GM19328 (cell line): ENCODE data around the gene SHC2.
"Not testable (repeated sequence)": the region's sequence is repeated elsewhere in the genome, so short reads cannot be mapped to it uniquely, and the experiment has no call there.

Experiments used
- ATAC-seq: cut with Tn5 transposase; IDR thresholded peaks from one replicate; pipeline ENCODE4 v1.9.1; 2021; ENCODE audit warnings: mild to moderate bottlenecking, moderate library complexity; ENCODE audit not compliant: unreplicated experiment

The SHC2 gene

DNA sequence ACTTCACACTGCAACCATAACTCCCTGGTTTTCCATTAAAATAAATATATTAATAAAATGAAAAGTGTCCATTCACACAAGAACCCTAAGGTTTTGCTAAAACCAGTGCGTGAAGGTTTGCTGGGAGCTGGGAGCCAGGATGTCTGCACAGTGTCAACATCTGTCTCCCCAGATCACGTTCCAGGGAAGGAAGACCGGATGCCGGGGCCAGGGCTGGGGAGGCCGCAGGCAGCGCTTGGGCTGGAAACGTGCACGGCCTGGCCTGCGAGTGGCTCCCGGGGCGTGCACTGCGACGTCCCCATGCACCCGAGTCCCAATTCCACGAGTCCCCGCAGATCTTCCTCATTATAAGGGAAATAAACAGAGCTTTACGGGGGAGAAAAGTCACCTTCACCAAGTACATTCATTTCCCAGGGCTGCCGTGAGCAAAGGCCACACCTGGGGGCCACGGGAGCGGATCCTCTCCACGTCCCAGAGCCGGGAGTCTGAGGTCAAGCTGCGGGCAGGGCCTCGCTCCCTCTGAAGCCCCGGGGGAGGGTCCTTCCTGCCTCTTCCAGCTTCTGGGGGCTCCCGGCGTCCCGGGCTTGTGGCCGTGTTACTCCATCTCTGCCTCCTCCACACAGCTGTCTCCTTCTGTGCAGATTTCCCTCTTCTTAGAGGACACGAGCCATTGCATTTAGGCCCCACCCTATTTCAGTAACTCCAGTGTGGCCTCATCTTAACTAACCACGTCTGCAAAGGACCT lies 12.8 kb downstream of the SHC2 start:
- no peak for ATAC-seq

DNA sequence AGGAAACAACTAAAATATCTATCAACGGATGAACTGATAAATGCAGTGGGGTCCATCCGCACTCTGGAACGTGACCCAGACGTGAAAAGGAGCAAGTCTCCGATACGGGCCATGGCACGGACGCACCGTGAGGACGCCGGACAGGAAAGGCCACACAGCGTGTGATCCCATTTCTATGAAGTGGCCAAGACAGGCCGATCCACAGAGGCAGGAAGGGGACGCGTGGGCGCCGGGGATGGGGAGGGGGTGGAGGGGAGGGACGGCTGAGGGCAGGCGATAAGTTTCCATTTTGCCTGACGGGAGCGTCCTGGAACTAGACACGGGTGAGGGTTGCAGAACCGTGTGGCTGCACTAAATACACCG lies 13.8 kb downstream of the SHC2 start:
- ATAC-seq = no peak

DNA sequence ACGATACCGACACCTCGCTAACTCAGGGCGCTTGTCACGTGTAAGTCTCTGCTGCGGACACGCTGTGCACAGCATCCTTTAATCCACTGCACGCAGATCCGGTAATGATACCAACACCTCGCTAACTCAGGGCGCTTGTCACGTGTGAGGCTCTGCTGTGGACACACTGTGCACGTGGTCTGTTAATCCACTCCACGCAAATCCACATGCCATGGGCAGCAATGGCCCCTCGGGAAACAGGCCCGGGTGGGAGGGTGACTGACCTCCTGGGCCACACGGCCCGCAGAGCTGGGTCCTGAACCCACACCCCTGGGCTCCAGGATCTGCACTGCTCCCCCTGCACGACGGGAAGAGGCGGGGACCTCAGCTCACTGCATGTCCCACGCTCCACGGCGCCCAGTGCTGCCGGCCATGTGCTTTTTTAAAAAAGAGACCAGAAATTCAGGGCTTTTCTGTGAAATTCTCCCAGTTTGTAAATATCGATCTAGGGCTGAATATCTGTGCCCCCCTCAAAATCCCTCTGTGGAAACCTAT lies 16.1 kb downstream of the SHC2 start:
- ATAC-seq = no peak

DNA sequence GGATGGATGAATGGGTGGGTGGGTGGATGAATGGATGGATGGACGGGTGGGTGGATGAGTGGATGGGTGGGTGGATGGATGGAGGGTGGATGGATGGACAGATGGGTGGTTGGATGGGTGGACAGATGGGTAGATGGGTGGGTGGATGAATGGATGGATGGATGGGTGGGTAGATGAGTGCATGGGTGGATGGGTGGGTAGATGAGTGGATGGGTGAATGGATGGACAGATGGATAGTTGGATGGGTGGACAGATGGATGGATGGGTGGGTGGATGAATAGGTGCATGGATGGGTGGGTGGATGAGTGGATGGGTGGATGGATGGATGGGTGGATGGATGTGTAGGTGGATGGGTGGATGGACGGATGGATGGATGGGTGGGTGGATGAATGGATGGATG lies 17.8 kb downstream of the SHC2 start:
- ATAC-seq = no peak

DNA sequence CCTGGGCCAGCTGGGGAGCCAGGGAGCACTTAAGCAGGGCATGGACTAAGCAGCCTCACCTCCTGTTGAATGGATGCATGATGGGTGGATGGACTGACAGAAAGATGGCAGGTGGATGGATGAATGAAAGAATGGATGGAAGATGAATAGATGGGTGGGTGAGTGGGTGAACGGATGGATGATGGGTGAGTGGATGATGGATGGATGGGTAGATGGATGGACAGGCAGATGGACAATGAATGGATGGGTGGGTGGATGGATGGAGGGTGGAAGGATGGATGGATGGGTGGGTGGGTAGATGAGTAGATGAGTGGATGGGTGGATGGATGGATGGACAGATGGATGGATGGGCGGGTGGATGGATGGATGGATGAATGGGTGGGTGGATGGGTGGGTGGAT lies 18.7 kb downstream of the SHC2 start:
- ATAC-seq = no peak

DNA sequence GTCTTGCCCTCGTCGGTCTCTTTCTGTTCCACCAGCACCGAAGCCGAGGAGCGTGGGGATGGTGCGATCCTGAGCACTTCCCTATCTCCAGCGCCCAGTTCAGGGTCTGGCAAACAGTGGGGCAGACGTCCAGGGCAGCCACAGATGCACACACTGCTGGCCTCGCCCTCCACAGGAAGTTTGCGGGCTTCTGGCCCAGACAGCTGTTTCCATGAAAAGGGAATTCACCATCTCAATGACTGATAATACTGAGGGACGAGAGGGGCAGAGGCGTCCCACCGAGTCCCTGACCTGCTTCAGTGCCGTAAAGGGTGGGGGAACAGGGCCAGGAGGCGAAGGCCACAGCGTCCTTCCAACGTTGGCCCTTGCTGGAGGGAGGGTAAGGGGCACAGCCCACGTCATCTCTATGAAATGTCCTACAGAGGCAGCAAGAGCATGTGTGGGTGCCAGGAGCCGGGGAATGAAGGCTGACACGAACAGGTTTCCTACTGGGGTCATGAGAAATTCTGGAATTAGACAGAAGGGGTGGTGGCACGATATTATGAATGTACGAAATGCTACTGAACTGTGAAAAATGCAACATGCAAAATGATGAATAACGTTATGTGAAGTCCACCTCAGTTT lies 19.5 kb downstream of the SHC2 start:
- no peak for ATAC-seq

DNA sequence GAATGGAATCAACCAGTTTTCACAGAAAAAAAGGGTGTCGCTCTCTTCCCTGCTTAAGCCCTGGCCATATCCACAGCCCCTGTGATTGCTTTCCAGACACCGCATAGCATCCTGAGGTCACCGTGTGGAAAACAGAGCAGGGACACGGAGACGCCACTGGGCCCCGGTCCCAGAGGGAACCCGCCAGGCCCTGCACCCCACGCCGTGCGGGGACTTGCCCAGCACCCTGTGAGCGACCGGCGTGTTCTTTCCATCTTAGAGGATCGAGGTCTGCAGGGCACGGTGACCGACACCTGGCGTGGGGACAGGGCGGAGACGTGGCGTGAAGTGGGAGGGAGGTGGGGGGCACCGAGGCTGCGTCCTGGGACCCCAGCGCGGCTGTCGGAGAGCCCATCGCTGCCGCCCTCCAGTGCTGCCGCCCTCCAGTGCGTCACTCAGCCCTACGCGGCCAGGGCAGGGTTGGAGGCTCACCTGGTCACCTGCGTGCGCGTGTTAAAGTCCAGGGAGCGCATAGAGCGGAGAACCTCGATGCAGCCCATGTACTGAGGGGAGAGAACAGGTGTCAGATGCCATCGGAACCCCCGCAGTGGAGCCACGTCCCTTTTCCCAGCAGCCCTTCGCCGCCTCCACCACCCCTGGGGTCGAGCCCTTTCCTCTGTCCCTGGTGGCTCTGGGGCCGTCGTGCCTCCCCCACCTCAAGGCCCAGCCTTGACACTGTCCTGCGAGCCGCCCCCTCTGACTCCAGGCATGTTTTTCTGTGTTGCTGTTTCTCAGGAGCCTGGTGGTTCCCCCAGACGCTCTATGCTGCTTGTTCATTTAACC lies 20.2 kb downstream of the SHC2 start:
- no peak for ATAC-seq

DNA sequence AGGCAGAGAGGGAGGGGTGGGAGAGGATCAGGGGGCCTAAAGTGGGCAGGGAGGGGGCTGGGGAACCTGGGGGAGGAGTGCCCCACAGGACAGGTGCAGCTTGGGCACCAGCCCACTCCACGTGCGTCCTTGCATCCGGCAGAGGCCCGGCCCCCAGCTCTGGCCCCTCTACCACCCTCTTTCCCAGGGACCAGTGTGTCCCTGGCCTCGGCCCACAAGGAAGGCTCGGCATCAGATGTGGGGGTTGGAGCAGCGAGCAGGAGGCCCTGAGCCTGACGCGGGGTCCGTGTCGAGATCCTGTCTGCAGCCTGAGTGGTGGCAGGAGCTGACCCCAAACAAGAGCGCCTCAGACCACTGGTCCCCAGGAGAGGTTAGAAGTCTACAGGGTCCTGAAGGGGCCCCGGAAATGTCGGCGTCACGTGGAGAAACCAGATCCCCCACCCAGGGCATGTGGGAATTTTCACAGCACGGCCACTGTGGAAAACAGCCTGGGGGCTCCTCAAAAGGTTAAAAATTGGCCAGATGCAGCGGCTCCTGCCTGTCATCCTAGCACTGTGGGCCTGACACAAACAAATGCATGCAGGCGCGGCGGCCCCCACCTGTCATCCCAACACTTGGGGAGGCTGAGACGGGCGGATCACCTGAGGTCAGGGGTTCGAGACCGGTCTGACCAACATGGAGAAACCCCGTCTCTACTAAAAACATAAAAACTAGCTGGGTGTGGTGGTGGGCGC lies 21.5 kb downstream of the SHC2 start:
- no peak for ATAC-seq

DNA sequence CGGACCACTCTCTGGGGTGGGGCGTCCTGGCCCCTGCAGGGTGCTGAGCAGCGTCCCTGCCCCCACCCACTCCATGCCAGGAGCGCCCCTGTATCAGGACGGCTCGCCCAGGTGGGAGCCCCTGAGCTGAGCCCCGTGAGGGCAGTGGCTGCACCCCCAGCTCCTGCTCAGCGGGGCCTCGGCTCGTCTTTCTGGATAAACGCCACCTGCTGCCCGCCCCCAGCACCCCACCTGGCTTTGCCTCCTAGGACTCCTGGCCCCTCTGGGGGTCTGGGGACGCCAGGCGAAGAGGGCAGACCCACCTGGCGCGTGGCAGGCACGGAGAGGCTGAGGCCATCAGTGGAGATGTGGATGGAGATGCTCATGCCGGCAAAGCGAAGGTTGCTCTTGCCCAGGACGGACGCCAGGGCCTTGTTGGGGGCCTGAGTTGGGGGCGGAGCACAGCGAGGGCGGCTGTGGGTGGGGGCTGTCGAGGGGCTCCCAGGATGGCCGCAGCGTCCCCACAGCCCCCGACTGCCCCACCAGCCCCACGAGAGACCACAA lies 22.3 kb downstream of the SHC2 start:
- no peak for ATAC-seq

DNA sequence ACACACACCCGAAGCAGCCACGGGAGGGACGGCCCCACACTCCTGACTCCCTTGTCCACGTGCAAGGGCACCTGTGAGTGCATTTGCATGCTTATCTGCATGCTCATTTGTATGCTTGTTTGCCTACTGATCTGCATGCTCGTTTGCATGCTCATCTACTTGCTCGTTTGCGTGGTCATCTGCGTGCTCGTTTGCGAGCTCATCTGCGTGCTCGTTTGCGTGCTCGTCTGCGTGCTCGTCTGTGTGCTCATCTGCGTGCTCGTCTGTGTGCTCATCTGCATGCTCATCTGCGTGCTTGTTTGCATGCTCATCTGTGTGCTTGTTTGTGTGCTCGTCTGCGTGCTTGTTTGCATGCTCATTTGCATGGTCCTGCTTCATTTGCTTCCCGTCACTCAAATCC lies 23.8 kb downstream of the SHC2 start:
- no peak for ATAC-seq

DNA sequence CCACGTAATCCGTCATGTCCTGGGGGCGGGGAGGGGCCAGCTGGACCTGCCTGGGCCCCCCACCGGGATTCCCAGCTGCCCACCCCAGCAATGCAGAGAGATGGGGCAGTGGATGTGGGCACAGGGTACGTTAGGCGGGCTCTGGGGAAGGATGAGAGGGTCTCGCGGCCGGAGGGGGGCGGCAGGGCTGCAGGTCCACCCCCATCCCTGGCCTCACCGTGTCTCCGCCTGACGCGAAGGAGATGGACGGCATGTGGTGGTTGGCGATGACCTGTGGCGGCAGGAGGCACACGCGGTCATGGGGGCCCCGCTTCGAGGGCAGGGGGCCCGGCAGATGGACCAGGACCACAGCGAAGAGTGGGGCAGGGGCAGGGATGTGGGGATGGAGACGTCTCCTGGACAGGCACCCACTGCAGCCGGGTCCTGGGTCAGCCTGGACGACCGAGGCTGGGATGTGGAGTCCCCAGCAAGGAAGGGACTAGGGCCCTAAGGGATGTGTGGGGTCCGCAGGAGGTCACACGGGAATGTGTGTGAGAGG lies 24.4 kb downstream of the SHC2 start:
- ATAC-seq = no peak

DNA sequence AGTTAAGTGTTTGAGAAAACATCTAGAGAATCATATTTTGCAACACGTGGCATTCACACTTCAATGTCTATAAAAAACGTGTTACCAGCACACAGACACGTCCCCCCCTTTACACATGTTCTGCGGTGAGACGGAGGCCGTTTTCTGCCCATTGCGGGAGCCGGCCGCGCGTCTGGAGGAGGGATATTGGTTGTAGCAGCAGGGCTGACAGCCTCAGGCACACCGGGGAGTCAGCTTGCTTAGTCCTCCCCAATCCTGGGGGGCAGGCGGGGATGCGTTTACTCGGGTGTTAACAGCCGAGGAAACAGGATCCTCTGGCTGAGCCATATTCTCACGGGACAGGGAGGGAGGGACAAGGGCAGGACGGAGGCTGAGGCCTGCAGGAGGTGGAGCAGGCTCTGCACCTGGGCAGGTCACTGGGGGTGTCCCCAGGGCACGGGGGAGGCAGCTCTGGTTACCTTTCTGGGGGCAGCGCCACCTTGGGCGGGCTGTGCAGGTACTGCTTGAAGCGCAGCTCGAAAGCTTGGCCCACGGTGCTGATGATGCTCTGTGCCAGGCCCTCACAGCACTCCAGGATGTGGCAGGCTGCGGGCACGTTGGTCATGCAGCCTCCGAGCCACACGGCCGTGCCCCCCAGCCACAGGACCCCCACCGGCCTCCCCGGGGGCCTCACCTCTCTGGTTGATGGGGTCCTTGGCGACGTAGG lies 25.0 kb downstream of the SHC2 start:
- no peak for ATAC-seq

DNA sequence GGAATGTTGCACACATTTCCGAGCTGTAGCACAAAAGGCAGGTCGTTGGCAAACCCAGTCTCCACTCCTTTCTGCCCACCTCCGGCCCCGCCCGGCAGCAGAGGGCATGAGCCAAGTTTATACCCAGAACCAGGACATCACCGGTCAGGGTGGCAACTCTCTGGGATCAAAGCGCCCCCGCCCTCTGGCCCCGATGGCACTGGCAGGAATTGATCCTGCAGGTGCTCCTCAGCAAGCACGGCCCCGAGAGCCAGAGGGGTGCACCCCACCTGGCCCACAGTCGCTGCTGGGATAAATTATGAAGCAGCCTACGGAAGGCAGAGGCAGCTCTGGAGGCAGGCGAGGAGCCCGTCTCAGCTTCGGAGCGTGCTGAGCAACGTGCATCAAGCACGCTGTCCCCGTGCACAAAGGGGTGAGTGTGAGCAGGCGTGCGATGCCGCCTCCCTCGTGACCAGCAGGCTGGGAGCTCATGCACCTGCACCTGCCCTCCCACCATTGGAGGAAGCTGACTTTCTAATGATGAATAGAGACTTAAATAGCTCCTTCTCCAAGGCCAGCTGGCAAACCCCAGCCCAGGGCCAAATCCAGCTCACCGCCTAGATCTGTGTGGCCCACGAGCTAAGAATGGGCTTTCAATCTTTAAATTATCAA lies 25.7 kb downstream of the SHC2 start:
- ATAC-seq = no peak

DNA sequence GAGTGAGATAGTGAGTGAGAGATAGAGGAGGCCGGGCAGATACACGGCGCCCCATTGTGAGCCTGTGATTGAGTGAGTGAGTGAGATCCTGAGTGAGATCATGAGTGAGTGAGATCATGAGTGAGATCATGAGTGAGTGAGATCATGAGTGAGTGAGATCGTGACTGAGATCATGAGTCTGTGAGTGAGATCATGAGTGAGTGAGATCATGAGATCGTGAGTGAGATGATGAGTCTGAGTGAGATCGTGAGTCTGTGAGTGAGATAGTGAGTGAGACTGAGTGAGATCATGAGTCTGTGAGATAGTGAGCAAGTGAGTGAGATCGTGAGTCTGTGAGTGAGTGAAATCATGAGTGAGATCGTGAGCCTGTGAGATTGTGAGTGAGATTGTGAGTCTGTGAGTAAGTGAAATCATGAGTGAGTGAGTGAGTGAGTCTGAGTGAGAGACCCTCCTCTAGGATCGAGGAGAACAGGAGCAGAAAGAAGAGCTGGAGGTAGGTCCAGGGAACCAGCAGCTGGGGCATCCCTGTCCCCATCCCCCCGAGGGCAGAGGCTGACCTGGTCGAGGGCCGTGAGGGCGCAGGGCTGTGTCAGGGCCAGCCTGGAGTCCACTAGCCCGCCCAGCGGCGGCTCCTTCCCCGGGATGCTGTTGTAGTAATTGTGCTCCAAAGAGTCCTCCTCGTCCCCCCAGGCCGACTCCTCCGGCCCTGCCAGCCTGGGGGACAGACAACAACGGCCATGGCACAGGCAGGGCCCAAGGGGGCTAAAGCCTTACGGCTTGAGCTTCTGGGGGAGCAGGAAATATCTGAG lies 26.5 kb downstream of the SHC2 start:
- ATAC-seq = no peak

DNA sequence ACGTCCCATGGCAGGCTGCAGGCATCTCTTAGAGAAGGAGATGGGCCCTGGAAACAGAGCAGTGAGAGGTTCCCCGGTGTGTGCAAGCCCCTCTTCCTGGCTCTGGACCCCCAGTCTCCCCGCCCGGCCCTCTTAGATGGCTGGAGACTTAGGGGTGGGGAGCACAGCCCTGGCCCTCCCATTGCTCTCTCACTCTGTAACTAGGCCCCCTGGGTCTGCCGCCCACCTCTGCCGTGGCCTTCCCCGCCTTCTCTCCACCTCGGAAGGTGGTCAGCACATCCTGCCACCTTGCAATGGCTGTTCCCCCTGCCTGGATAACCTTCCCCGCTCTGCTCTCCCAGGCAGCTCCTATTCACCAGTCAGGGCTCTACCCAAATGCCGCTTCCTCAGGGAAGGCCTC lies 30.1 kb downstream of the SHC2 start:
- no peak for ATAC-seq

DNA sequence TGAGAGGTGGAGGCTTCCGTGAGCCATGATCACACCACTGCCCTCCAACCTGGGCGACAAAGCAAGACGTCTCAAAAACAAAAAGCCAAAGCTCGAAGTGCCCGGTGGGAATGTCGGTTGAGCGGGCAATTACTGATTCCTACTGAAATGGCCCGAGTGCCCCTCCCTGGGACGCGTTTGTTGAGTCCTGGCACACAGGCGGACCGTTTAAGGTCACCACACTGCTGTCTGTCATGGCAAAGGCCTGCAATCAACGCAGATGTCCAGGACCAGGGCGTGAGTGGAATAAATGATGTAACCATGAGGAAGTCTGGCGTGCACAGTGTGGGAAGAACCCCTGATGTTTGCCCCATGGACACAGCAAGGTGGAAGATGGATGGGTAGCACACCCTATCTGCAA lies 32.7 kb downstream of the SHC2 start:
- ATAC-seq = no peak

DNA sequence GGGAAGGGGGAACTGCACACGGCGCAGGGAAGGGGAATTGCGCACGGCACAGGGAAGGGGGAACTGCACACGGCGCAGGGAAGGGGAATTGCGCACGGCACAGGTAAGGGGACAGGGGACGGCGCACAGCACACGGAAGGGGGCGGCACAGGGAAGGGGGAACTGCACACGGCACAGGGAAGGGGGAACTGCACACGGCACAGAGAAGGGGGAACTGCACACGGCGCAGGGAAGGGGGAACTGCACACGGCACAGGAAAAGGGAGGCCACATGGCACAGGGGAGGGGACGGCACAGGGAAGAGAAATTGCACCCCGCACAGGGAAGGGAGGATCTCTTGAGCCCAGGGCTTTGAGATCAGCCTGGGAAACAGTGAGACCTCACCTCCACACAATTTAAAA lies 33.2 kb downstream of the SHC2 start:
- ATAC-seq = not testable (repeated sequence)

DNA sequence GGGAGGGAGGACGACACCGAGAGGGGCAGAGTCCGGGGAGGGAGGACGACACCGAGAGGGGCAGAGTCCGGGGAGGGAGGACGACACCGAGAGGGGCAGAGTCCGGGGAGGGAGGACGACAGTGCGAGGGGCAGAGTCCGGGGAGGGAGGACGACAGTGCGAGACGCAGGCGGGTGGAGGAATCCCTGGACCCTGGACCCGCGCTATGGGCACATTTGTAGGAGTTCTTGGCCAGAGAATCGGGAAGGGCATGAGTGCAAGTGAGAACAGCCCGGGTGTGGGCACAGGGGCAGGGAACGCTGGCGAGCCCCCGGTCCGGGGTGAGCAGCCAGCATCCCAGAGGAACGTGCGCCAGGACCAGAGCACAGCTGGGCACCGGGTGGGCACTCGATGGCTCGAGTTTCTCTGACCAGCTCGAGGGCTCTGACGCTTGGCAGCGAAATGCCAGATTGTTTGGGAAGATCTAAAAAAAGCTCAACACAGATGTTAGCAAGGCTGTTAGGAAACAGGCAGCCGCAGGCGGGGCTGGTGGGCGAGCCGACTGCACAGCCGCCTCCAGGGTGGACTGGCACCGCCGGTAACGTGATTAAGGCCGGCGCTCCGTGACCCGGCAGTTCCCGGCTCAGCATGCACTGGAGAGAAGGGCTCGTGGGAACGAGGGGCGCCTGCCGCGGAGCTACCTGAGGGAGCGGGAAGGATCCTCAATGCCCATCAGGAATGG lies 33.9 kb downstream of the SHC2 start:
- ATAC-seq = no peak
